H9 (cell line): ENCODE results near the gene ANK3. TPM values are rescaled to one million over a fixed set of nuclear protein-coding genes. Genes with fewer than 3 reads are reported as not detected.

Source experiments
- DNase-seq: peaks from one replicate; pipeline ENCODE4 v3.0.0-alpha.2; 2017
- H2AFZ ChIP-seq: one replicate; pipeline ENCODE4 v1.6.1; 2013; ENCODE audit warnings: mild to moderate bottlenecking, low read length, control low read depth, moderate library complexity
- H2AK5ac ChIP-seq: 2 replicates; pipeline ENCODE4 v1.6.1; 2013; ENCODE audit warnings: low read length, control low read depth, mixed read lengths; ENCODE audit not compliant: insufficient read length
- H2BK120ac ChIP-seq: one replicate; pipeline ENCODE4 v1.6.1; 2013; ENCODE audit warnings: low read depth, mild to moderate bottlenecking, low read length, control low read depth, inconsistent platforms; ENCODE audit not compliant: poor library complexity, severe bottlenecking
- H2BK12ac ChIP-seq: 2 replicates; pipeline ENCODE4 v1.6.1; 2013; ENCODE audit warnings: low read length, control low read depth, mixed read lengths, low read depth; ENCODE audit not compliant: insufficient read length
- H2BK15ac ChIP-seq: 2 replicates; pipeline ENCODE4 v1.6.1; 2013; ENCODE audit warnings: low read depth, low read length, control low read depth
- H2BK20ac ChIP-seq: one replicate; pipeline ENCODE4 v1.6.1; 2013; ENCODE audit warnings: low read depth, mild to moderate bottlenecking, low read length, control low read depth, inconsistent platforms; ENCODE audit not compliant: poor library complexity, severe bottlenecking
- H2BK5ac ChIP-seq: 2 replicates; pipeline ENCODE4 v1.6.1; 2013; ENCODE audit warnings: low read length, control low read depth, mixed read lengths; ENCODE audit not compliant: insufficient read length
- H3K14ac ChIP-seq: 2 replicates; pipeline ENCODE4 v1.6.1; 2013; ENCODE audit warnings: low read length, control low read depth; ENCODE audit not compliant: insufficient read depth
- H3K18ac ChIP-seq: 2 replicates; pipeline ENCODE4 v1.6.1; 2013; ENCODE audit warnings: low read depth, mild to moderate bottlenecking, mixed read lengths, low read length, control low read depth; ENCODE audit not compliant: insufficient read length
- H3K23ac ChIP-seq: 2 replicates; pipeline ENCODE4 v1.6.1; 2013; ENCODE audit warnings: low read length, control low read depth, mixed read lengths, low read depth; ENCODE audit not compliant: insufficient read length
- H3K23me2 ChIP-seq: 2 replicates; pipeline ENCODE4 v1.6.1; 2013; ENCODE audit warnings: low read depth, mild to moderate bottlenecking, mixed read lengths, low read length, control low read depth; ENCODE audit not compliant: insufficient read length, poor library complexity, severe bottlenecking
- H3K27ac ChIP-seq: 2 replicates; pipeline ENCODE4 v1.5.1; 2013; ENCODE audit warnings: low read length, control low read depth, mixed read lengths, low read depth; ENCODE audit not compliant: insufficient read length
- H3K27me3 ChIP-seq: 2 replicates; pipeline ENCODE4 v1.6.1; 2013; ENCODE audit warnings: low read length, control low read depth, inconsistent platforms; ENCODE audit not compliant: insufficient read depth
- H3K4ac ChIP-seq: 2 replicates; pipeline ENCODE4 v1.6.1; 2013; ENCODE audit warnings: low read depth, mild to moderate bottlenecking, control low read depth, inconsistent platforms, low read length, moderate library complexity
- H3K4me1 ChIP-seq: 2 replicates; pipeline ENCODE4 v1.6.1; 2013; ENCODE audit warnings: low read length, control low read depth, inconsistent platforms; ENCODE audit not compliant: insufficient read depth
- H3K4me2 ChIP-seq: 2 replicates; pipeline ENCODE4 v1.6.1; 2013; ENCODE audit warnings: low read length, control low read depth, mixed read lengths; ENCODE audit not compliant: insufficient read length, insufficient read depth
- H3K56ac ChIP-seq: 2 replicates; pipeline ENCODE4 v1.6.1; 2013; ENCODE audit warnings: low read depth, mild to moderate bottlenecking, mixed read lengths, low read length, control low read depth; ENCODE audit not compliant: insufficient read length
- H3K79me1 ChIP-seq: 2 replicates; pipeline ENCODE4 v1.6.1; 2013; ENCODE audit warnings: low read depth, mild to moderate bottlenecking, moderate library complexity, low read length, control low read depth, inconsistent platforms; ENCODE audit not compliant: insufficient read depth, poor library complexity, severe bottlenecking
- H3K79me2 ChIP-seq: 2 replicates; pipeline ENCODE4 v1.6.1; 2013; ENCODE audit warnings: low read length, control low read depth, inconsistent platforms; ENCODE audit not compliant: insufficient read depth
- H3K9ac ChIP-seq: 2 replicates; pipeline ENCODE4 v1.6.1; 2013; ENCODE audit warnings: low read length, control low read depth, mixed read lengths; ENCODE audit not compliant: insufficient read length; ENCODE audit errors: extremely low read depth
- H3K9me3 ChIP-seq: one replicate; pipeline ENCODE4 v1.6.1; 2013; ENCODE audit warnings: low read depth, low read length, inconsistent platforms; ENCODE audit not compliant: control insufficient read depth
- H3T11ph ChIP-seq: one replicate; pipeline ENCODE4 v1.6.1; 2013; ENCODE audit warnings: mild to moderate bottlenecking, low read length, control low read depth, inconsistent platforms
- H4K20me1 ChIP-seq: one replicate; pipeline ENCODE4 v1.6.1; 2013; ENCODE audit not compliant: control insufficient read depth, insufficient read length, insufficient read depth
- H4K5ac ChIP-seq: 2 replicates; pipeline ENCODE4 v1.6.1; 2013; ENCODE audit warnings: low read depth, mild to moderate bottlenecking, mixed read lengths, low read length, control low read depth; ENCODE audit not compliant: insufficient read length
- H4K8ac ChIP-seq: replicated peaks from 2 replicates; pipeline ENCODE4 v1.6.1; 2013; ENCODE audit warnings: low read length, control low read depth, mixed read lengths, low read depth; ENCODE audit not compliant: insufficient read length
- H4K91ac ChIP-seq: 2 replicates; pipeline ENCODE4 v1.6.1; 2013; ENCODE audit warnings: low read depth, mild to moderate bottlenecking, moderate library complexity, mixed read lengths, low read length, control low read depth; ENCODE audit not compliant: insufficient read length
- H3K27ac Mint-ChIP-seq, 3 experiments: 2 replicates in 2 of 3; 3 replicates in 1 of 3; pipeline ENCODE4 v1.8.0; 2020 to 2021; ENCODE audit warnings: mixed read lengths in 3 of 3, mild to moderate bottlenecking in 1 of 3, moderate library complexity in 1 of 3
- H3K27me3 Mint-ChIP-seq: 2 replicates; pipeline ENCODE4 v1.8.0; 2021; ENCODE audit warnings: low read depth, mild to moderate bottlenecking, moderate library complexity, mixed read lengths
- H3K36me3 Mint-ChIP-seq, 3 experiments: 2 replicates in 2 of 3; 3 replicates in 1 of 3; pipeline ENCODE4 v1.8.0; 2020 to 2021; ENCODE audit warnings: low read depth in 3 of 3, mixed read lengths in 3 of 3; ENCODE audit not compliant: insufficient read depth in 1 of 3
- H3K4me1 Mint-ChIP-seq, 2 experiments: 2 replicates each; pipeline ENCODE4 v1.8.0; 2020; ENCODE audit warnings: mixed read lengths in 2 of 2
- H3K4me3 Mint-ChIP-seq, 2 experiments: 2 replicates in 1 of 2; 3 replicates in 1 of 2; pipeline ENCODE4 v1.8.0; 2020 to 2021; ENCODE audit warnings: mild to moderate bottlenecking in 2 of 2, mixed read lengths in 2 of 2, moderate library complexity in 1 of 2
- H3K9me3 Mint-ChIP-seq, 2 experiments: 2 replicates in 1 of 2; 3 replicates in 1 of 2; pipeline ENCODE4 v1.8.0; 2020; ENCODE audit warnings: mild to moderate bottlenecking in 2 of 2, mixed read lengths in 2 of 2, moderate library complexity in 1 of 2
- CTCF ChIP-seq: fragments of 200-600 bp; sonication (generic); conservative IDR thresholded peaks from 3 replicates; pipeline ENCODE4 v1.8.0; 2021; ENCODE audit warnings: antibody characterized with exemption, mild to moderate bottlenecking
- WGBS: extraction: QIAGEN DNeasy Blood & Tissue Kit; methylation state at CpG from one replicate; pipeline ENCODE4 v1.1.7; 2013; ENCODE audit warnings: missing lambda C conversion rate, low lambda C conversion rate, mixed read lengths; ENCODE audit not compliant: insufficient read length; ENCODE audit errors: extremely low coverage; 5-methylcytosine and 5-hydroxymethylcytosine counted together
- total RNA-seq: library from RNA; stranded (reverse); gene quantifications from 2 replicates; pipeline ENCODE4 v1.2.1, GENCODE V29; 2021

The ANK3 gene
- total RNA-seq, 1 experiment from 2014 or later = 59.6 TPM

GRCh38 chr10:60384708-60385398 lies 4.8 kb downstream of the ANK3 start:
- H3K9me3 ChIP-seq = no peaks in the 10 kb centered on the region
- no peak overlapping the region for H2AK5ac ChIP-seq
- H4K8ac ChIP-seq = no peak overlapping the region
- H3K79me2 ChIP-seq = no peaks in the 10 kb centered on the region
- TF ChIP-seq CTCF = no peak
- no peaks in the 10 kb centered on the region; the same call in 1 of the 2 replicates for H3K27me3 ChIP-seq
- no peak overlapping the region for H3K4me2 ChIP-seq
- no peak overlapping the region for H3K14ac ChIP-seq
- peaks cover 5% of the 10 kb centered on the region for H3K4me1 ChIP-seq
- no peak overlapping the region for H3K4ac ChIP-seq
- WGBS = no CpG with 5 or more reads among the region's 5 CpGs
- no peak overlapping the region for H3K23ac ChIP-seq
- no peak overlapping the region for H3K56ac ChIP-seq
- no peak overlapping the region; a peak in 1 of 7 replicates for H3K27ac Mint-ChIP-seq
- H3K36me3 Mint-ChIP-seq = no peaks in the 10 kb centered on the region
- no peak overlapping the region for H2BK20ac ChIP-seq
- H3K23me2 ChIP-seq = no peaks in the 10 kb centered on the region
- H3K9me3 Mint-ChIP-seq = no peaks in the 10 kb centered on the region
- H3K27ac ChIP-seq = no peak overlapping the region
- no peaks in the 10 kb centered on the region for H3K79me1 ChIP-seq
- no peaks in the 10 kb centered on the region; the same call in 1 of the 2 replicates for H3K27me3 Mint-ChIP-seq
- no peak overlapping the region for H2AFZ ChIP-seq
- H3K4me3 Mint-ChIP-seq = no peak overlapping the region
- no peak for DNase-seq
- no peak overlapping the region for H3K18ac ChIP-seq
- H4K5ac ChIP-seq = no peak overlapping the region
- no peak overlapping the region for H3K9ac ChIP-seq
- H3T11ph ChIP-seq = no peak overlapping the region
- no peak overlapping the region for H2BK120ac ChIP-seq
- H2BK15ac ChIP-seq = no peak overlapping the region
- peaks cover 21 to 26% of the 10 kb centered on the region in 2 experiments for H3K4me1 Mint-ChIP-seq
- no peak overlapping the region for H2BK5ac ChIP-seq
- H4K20me1 ChIP-seq = no peaks in the 10 kb centered on the region
- H4K91ac ChIP-seq = no peak overlapping the region
- H2BK12ac ChIP-seq = no peak overlapping the region
